GM12878 (cell line): ENCODE measurements around the gene ZNF484. TPM values are rescaled to one million over a fixed set of nuclear protein-coding genes. Genes with fewer than 3 reads are reported as not detected.
"Not testable (repeated sequence)": the region's sequence is repeated elsewhere in the genome, so short reads cannot be mapped to it uniquely, and the experiment has no call there.

ENCODE experiments used
- ATAC-seq: fragments of 200-7000 bp; cut with Tn5 transposase; 3 replicates; pipeline ENCODE4 v1.9.1; 2020; ENCODE audit warnings: mild to moderate bottlenecking, moderate library complexity
- BruUV-seq: library from RNA; stranded (reverse); fragments of 400-500 nt; replicated peaks from 2 replicates; lab custom pipeline; 2021; lab: Mats Ljungman, UMichigan
- CTCF ChIA-PET: fragments of 300-600 bp; sonication (Branson Sonifier 250); formaldehyde crosslinking; extraction: SDS; loops from one replicate; lab custom pipeline; 2021; ENCODE audit warnings: inconsistent platforms; lab: Yijun Ruan, JAX
- POLR2A ChIA-PET: fragments of 350-600 bp; formaldehyde crosslinking; extraction: SDS; loops from one replicate; lab custom pipeline; 2021; ENCODE audit warnings: inconsistent platforms; lab: Charles Lee
- RAD21 ChIA-PET: fragments of 300-600 bp; sonication (Branson Sonifier 250); formaldehyde crosslinking; loops from one replicate; lab custom pipeline; 2023; ENCODE audit warnings: antibody characterized with exemption; ENCODE audit not compliant: unreplicated experiment; lab: Charles Lee
- SMC1A ChIA-PET: fragments of 300-600 bp; sonication (Branson Sonifier 250); formaldehyde crosslinking; loops from one replicate; lab custom pipeline; 2023; ENCODE audit not compliant: unreplicated experiment, uncharacterized antibody; lab: Charles Lee
- DNase-seq: peaks from one replicate; pipeline ENCODE4 v3.0.0-alpha.2; 2011; ENCODE audit warnings: low read depth, low spot score
- FAIRE-seq: peaks from 3 replicates; lab custom pipeline; 2011; peaks lifted over from hg19 to GRCh38; lab: Jason Lieb, UNC
- H2AFZ ChIP-seq: 2 replicates; pipeline ENCODE4 v1.6.0; 2011; ENCODE audit warnings: low read depth, low read length, control low read depth; ENCODE audit not compliant: control insufficient read depth
- H3K27ac ChIP-seq: 2 replicates; pipeline ENCODE4 v1.5.1; 2011; ENCODE audit warnings: control low read depth; ENCODE audit not compliant: control insufficient read depth, insufficient read depth
- H3K27me3 ChIP-seq, 2 experiments: replicated peaks in 1 of 2; 2 replicates each; pipeline versions ENCODE4 v1.6.0 to v1.6.1; 2011; ENCODE audit warnings: low read length in 1 of 2; ENCODE audit not compliant: control insufficient read depth in 2 of 2, insufficient read depth in 2 of 2
- H3K36me3 ChIP-seq, 2 experiments: 2 replicates each; pipeline ENCODE4 v1.5.1; 2011; ENCODE audit warnings: low read length in 1 of 2; ENCODE audit not compliant: control insufficient read depth in 2 of 2, insufficient read depth in 2 of 2
- H3K4me1 ChIP-seq: 2 replicates; pipeline ENCODE4 v1.6.1; 2011; ENCODE audit warnings: mild to moderate bottlenecking, low read length, moderate library complexity, mixed read lengths; ENCODE audit not compliant: control insufficient read depth, insufficient read depth
- H3K4me2 ChIP-seq: 2 replicates; pipeline ENCODE4 v1.6.0; 2011; ENCODE audit warnings: control low read depth; ENCODE audit not compliant: control insufficient read depth, insufficient read depth
- H3K4me3 ChIP-seq: fragments of 200-600 bp; sonication (generic); 2 replicates; pipeline ENCODE4 v1.5.1; 2016
- H3K79me2 ChIP-seq: 2 replicates; pipeline ENCODE4 v1.6.0; 2011; ENCODE audit warnings: low read length; ENCODE audit not compliant: control insufficient read depth, insufficient read depth
- H3K9ac ChIP-seq: 2 replicates; pipeline ENCODE4 v1.8.0; 2011; ENCODE audit warnings: low read length, control low read depth, mixed read lengths; ENCODE audit not compliant: control insufficient read depth, insufficient read depth
- H3K9me3 ChIP-seq: replicated peaks from 3 replicates; pipeline ENCODE4 v1.5.1; 2011; ENCODE audit warnings: mild to moderate bottlenecking, low read length; ENCODE audit not compliant: control insufficient read depth, insufficient read depth
- H4K20me1 ChIP-seq: 2 replicates; pipeline ENCODE4 v1.6.0; 2011; ENCODE audit not compliant: control insufficient read depth, insufficient read depth
- BMI1 ChIP-seq: fragments of 450-650 bp; IDR thresholded peaks from 2 replicates; pipeline ENCODE4 v1.6.1; 2016; ENCODE audit warnings: mild to moderate bottlenecking, moderate library complexity, borderline replicate concordance
- CHD4 ChIP-seq: fragments of 200-600 bp; sonication (generic); IDR thresholded peaks from 2 replicates; pipeline ENCODE4 v1.6.1; 2016; ENCODE audit warnings: mild to moderate bottlenecking
- EED ChIP-seq: sonication (generic); IDR thresholded peaks from 2 replicates; pipeline ENCODE4 v1.6.1; 2016; ENCODE audit warnings: antibody characterized with exemption, low read depth
- HCFC1 ChIP-seq: fragments of 150-350 bp; IDR thresholded peaks from 2 replicates; pipeline ENCODE4 v1.6.1; 2014; ENCODE audit warnings: low read length
- KDM1A ChIP-seq: fragments of 200-600 bp; sonication (generic); IDR thresholded peaks from 2 replicates; pipeline ENCODE4 v1.6.1; 2016; ENCODE audit warnings: borderline replicate concordance
- MYB ChIP-seq: fragments of 150-350 bp; IDR thresholded peaks from 2 replicates; pipeline ENCODE4 v1.6.1; 2014; ENCODE audit warnings: mild to moderate bottlenecking, low read depth, low read length, borderline replicate concordance
- NFYB ChIP-seq: IDR thresholded peaks from 2 replicates; pipeline ENCODE4 v1.6.1; 2011; ENCODE audit warnings: low read depth, mild to moderate bottlenecking, low read length, improper control_type of control experiment, moderate library complexity; ENCODE audit not compliant: insufficient read depth
- NR2C1 ChIP-seq: fragments of 450-650 bp; IDR thresholded peaks from 2 replicates; pipeline ENCODE4 v1.6.1; 2017; ENCODE audit warnings: antibody characterized with exemption, mild to moderate bottlenecking, moderate library complexity
- NR2C2 ChIP-seq: IDR thresholded peaks from 2 replicates; pipeline ENCODE4 v1.6.1; 2011; ENCODE audit warnings: borderline replicate concordance, low read depth; ENCODE audit not compliant: control insufficient read depth, insufficient read length
- POLR2AphosphoS5 ChIP-seq: IDR thresholded peaks from 2 replicates; pipeline ENCODE4 v1.6.1; 2011; ENCODE audit warnings: mild to moderate bottlenecking, low read length, inconsistent platforms
- POU2F2 ChIP-seq: IDR thresholded peaks from 3 replicates; pipeline ENCODE4 v1.6.1; 2011; ENCODE audit warnings: low read depth, mild to moderate bottlenecking, low read length, borderline replicate concordance
- YBX1 ChIP-seq: fragments of 450-650 bp; IDR thresholded peaks from 2 replicates; pipeline ENCODE4 v1.6.1; 2016; ENCODE audit warnings: antibody characterized with exemption
- ZNF384 ChIP-seq: IDR thresholded peaks from 2 replicates; pipeline ENCODE4 v1.6.1; 2012; ENCODE audit warnings: low read depth, mild to moderate bottlenecking, low read length, improper control_type of control experiment, borderline replicate concordance
- WGBS: methylation state at CpG from one replicate; pipeline ENCODE4 v1.1.6; 2016; ENCODE audit warnings: low lambda C conversion rate; ENCODE audit not compliant: insufficient replicate concordance, insufficient coverage; ENCODE audit errors: missing lambda C conversion rate; 5-methylcytosine and 5-hydroxymethylcytosine counted together
- in situ Hi-C: fragments of 300-500 bp; cut with MboI; formaldehyde crosslinking; loops from 9 replicates; pipeline ENCODE4 v1.14.3; 2018; ENCODE audit warnings: mixed read lengths
- intact Hi-C: fragments of 100-400 bp; cut with micrococcal nuclease; formaldehyde crosslinking; loops from one replicate; pipeline ENCODE4 v1.14.2; 2022; ENCODE audit not compliant: unreplicated experiment
- polyA plus RNA-seq, 11 experiments: library from polyadenylated mRNA; depleted of rRNA in 4 of 11; unstranded in 6 of 11; stranded (reverse) in 5 of 11; fragments of >200 nt; fragmentation: Nextera tagmentation in 4 of 11; fragmentation: Illumina TruSeq in 1 of 11; extraction: Ambion mirVana in 4 of 11; extraction: Trizol in 1 of 11; gene quantifications; 1 replicate in 1 of 11; 2 replicates in 10 of 11; pipeline versions ENCODE4 v1.2.1 to v1.2.3, GENCODE V29; 2011 to 2016; ENCODE audit warnings: inconsistent platforms in 2 of 11, missing spikeins in 2 of 11, low read depth in 1 of 11
- total RNA-seq, 4 experiments: library from RNA; depleted of rRNA in 3 of 4; stranded (reverse); fragments of >200 nt in 3 of 4; fragmentation: Illumina TruSeq in 1 of 4; extraction: Trizol in 1 of 4; gene quantifications; 2 replicates each; pipeline versions ENCODE4 v1.2.1 to v1.2.3, GENCODE V29; 2013 to 2021

Gene ZNF484
- total and polyA plus RNA-seq, 10 of the 15 experiments (the other 5 are each of a cell fraction or from before 2014, with no cell fraction given): 0.95 to 7.8 (median 3.3) TPM

- intact Hi-C loops, H3K27me3 ChIP-seq, ATAC-seq, H3K4me1 ChIP-seq, CTCF ChIA-PET, RAD21 ChIA-PET, H3K79me2 ChIP-seq, SMC1A ChIA-PET, H4K20me1 ChIP-seq, FAIRE-seq, DNase-seq, H3K4me2 ChIP-seq, H3K9ac ChIP-seq, H3K27ac ChIP-seq, POLR2A ChIA-PET, H3K9me3 ChIP-seq, in situ Hi-C loops, BruUV-seq, H2AFZ ChIP-seq, H3K4me3 ChIP-seq: not testable (repeated sequence)
- 100% methylated on average over 2 of the region's 2 CpGs for WGBS
- H3K36me3 ChIP-seq: peaks cover 0 to 12% of the 10 kb centered on the region in 2 experiments; a peak in 2 of 4 replicates
These were observed 11.2 kb downstream of the ZNF484 start for GRCh38 chr9:92866600-92866999.

- DNase-seq (no peak), FAIRE-seq (no peak), ATAC-seq (no peak)
- no peaks in the 10 kb centered on the region for H4K20me1 ChIP-seq
- peaks cover 11% of the 10 kb centered on the region for H3K9me3 ChIP-seq
- H3K27ac ChIP-seq: no peak overlapping the region
- intact Hi-C loops: no loop called here
- H3K4me1 ChIP-seq: no peaks in the 10 kb centered on the region
- H3K27me3 ChIP-seq: no peaks in the 10 kb centered on the region
- 89% methylated on average over 5 of the region's 5 CpGs for WGBS
- H3K79me2 ChIP-seq: no peaks in the 10 kb centered on the region; the same call in 1 of the 2 replicates
- no peak overlapping the region for H3K4me2 ChIP-seq
- ChIA-PET SMC1A (no interaction called here), CTCF (interaction anchor here (1.4 kb wide), 1 partner anchor 12 kb away, joined by 3 read pairs; no protein-coding TSS in a partner anchor), RAD21 (no interaction called here), POLR2A (no interaction called here)
- H2AFZ ChIP-seq: no peak overlapping the region
- no peak overlapping the region for H3K9ac ChIP-seq
- peaks cover 5 to 22% of the 10 kb centered on the region in 2 experiments; a peak in 3 of 4 replicates for H3K36me3 ChIP-seq
- in situ Hi-C loops: no loop called here
- H3K4me3 ChIP-seq: no peak overlapping the region
- BruUV-seq: no TSS peak
- TF ChIP-seq ZNF384 (no peak), NR2C2 (no peak), NFYB (no peak), EED (no peak), POU2F2 (no peak), HCFC1 (no peak), POLR2AphosphoS5 (no peak), CHD4 (no peak), YBX1 (no peak), MYB (no peak), BMI1 (no peak), KDM1A (no peak), NR2C1 (no peak)
These were observed 13.7 kb downstream of the ZNF484 start for GRCh38 chr9:92864152-92864551.
